RKO (cell line): Measurements from ENCODE around the gene CTSH.
"Not testable (repeated sequence)": the region's sequence is repeated elsewhere in the genome, so short reads cannot be mapped to it uniquely, and the experiment has no call there.

Source experiments
- DNase-seq: peaks from one replicate; pipeline ENCODE4 v3.0.0-alpha.2; 2016; ENCODE audit warnings: low spot score

The CTSH gene

DNA sequence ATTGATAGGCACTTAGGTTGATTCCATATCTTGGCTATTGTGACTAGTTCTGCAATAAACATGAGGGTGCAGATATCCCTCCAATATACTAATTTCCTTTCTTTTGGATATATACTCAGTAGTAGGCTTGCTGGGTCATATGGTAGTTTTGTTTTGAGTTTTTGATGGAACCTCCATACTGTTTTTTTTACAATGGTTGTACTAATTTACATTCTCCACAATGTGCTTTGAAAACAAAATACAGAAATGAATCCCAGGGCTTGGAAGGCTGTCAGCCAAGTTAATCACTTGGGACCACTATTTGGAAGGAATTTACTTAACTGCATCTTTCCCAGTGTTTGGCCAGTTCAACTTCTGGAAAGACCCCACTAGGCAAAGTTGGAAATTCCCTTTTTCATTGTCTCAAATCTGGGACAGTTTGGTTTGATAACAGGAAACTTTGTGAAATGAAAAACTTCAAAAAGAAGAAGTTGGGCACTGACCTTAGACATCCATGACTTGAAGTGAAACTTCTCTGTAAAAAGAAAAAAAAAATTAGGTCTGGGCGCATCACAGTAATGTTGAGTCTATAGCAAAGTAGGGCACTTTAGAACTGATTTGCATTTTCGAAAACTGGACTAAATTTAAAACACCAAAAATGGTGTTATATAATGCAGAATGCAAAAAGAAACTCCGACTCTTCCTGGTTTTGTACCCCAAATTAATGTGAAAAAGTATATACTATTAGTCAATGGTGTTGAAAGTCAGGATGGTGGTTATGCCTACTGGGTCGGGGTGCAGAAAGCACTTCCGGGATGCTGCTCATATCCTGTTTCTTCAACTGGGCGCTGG lies 6.0 kb downstream of the CTSH start:
- no peak for DNase-seq

DNA sequence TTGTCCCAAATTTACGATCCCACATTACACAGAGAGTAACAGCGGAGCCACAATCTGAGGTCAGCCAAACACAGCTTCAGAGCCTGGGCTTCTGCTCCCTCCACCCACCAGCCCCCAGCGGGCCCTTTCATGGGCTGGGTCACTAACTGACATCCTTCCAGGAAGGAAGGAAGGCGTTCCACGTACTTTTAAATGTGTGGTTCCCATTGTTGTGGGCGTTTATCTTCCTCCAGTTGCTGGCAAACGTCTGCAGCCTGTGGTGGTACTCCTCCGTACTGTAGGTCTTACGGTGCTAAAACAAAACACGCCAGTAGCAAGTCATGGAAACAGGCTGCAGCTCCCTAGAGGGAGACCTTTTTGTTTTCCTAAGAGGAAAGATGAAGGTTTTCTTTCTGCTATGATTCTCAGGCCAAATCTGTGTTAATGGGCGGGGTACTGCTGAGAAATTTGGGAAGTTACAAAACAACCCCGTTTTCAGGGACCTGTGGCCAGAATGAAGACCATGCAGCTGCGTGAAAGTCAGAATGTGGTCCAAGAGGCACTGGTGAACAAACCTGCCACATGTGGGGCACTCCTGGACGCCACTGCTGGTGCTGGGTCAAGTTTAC lies 7.6 kb downstream of the CTSH start:
- DNase-seq = no peak

DNA sequence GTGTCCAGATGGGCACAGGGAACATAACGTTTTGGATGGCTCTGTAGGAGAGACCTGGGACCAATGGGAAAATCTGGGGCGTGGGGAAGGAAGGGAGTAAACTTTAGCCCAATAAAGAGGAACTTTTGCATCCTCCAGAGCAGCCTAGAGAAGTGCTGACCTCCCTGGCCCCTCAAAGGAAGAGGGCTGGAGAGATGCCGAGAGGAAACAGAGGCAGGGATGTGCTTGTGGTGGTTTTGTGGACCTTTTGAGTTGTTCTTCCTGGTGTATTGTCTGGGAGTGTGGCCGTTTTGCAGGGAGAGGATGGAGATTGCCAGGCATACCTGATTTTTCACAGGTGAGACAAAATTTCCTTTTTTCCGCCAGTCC lies 10.2 kb downstream of the CTSH start:
- DNase-seq = no peak

DNA sequence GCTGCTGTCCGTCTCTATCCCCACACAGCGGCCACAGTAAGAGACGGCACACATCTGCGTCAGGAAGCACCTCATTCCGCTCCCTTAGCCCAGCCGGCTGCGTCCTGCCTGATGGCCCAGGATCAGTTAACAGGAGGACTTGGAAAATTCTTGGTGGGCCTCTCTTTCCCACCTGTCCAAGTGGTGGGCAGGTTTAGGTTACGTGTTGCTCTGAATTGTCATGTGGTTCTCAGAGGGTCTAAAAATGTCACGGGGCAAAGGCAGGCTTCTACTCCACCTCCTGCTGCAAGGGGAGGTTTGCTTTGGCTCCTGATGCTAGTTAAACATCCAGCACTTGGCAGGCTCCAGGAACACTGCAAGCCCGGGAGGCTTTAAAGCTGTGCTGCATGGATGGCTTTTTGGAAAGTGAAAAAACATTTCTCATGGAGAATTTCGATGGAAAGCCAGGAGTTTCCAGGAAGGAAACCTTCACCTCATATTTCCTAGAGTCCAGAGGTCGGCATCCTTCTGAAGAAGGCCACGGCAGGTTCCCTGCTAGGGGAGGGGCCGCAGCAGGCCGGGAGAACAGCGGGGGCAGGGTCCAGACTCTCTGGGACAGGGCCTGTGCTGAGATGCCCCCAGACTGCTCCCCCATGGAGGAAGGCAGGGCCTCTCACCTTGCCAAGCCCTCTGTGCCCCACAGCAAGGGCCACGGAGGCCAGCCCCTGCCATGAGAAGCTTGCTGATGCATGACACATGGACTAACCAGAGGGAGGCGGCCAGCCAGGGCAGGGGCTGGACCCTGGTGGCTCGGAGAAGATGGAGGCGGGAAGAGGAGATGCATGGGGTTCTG lies 10.8 kb downstream of the CTSH start:
- no peak for DNase-seq

DNA sequence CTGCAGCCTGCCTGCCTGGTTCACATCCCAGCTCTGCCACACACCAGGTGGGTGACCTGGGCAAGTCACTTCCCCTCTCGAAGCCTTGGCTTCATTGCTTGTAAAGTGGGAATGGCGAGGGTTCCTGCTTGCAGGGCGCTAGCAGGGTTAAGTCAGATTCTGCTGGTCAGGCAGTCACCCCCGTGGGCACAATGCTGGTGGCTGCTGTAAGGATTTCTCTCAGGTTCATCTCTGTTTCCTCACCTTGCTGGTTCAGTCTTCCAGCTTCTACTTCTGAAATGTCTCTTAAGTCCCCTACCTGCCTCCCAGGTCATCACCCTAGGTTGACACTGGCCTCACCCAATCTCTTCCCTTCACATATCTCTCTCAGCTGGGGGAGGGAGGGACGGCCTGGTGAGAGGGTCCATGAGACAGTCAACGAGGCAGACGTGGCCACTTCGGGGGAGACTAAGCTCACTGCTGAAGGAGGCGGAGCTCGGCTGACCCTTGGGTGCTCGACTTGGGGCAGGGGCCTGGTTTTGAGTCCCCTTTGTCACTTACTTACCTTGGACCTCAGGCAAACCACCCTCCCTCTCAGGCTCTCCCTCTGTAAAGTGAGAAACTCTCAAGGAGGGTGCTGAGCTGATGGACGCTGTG lies 11.5 kb downstream of the CTSH start:
- DNase-seq = no peak

DNA sequence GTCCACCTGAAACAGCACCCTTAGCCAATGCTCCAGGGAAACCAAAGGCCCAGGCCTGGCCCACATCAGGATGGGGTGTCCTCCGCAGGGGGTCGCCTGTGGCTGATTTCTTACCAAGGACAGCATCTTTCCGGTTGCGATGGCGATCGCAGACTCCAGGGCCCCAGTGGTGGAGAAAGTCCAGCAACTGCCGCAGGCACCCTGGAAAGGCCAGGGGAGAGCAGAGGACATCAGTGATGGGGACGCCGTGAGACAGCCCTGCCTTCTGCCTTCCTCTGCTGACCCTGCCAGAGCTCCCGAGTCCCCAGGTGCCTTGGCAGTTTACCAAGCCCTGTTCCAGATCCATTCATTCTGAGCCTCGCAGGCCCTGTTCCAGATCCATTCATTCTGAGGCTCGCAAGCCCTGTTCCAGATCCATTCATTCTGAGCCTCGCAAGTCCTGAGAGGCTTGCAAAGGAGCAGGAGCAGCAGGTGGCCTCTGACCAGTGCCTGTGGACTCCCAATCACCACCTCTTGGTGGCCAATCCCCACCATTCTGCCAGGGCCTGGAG lies 12.5 kb downstream of the CTSH start:
- no peak for DNase-seq

DNA sequence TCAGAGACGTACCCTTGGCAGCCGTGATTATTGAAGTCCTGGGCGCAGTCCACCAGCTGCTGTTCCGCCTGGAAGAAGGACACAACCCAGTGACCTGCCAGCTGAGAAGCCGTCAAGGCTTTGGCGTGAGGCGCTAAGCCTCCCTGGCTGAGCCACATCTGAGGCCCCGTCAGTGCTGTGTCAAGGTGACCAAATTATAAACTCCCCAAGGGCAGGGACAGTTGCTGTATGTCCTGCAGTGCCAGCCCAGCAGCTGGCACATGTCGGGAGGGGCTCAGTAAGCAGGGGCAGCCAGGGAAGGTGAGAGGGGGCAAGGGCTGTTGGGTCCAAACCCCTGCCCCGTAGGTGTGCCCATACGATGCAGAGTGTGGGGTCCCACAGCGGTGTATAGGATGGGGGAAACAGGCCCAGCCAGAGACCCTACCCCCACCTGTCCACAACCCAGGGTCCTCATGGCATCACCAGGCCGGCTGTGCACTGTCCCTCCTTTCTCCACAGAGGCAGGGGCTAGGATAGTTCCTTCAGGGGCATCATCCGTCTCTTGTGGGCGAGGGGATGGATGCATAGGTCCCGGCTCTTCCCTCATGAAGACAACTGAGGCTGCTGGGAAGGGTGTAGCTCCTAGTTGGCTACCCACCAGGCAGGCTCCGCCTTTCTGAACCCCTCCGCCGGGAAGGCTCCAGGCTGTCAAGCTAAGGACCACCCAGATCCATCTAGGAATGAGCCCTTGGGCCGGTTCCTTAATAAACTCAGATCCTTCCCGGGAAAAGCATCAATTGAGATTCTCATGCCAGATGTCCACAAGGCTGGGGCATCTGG lies 13.2 kb downstream of the CTSH start:
- DNase-seq = no peak

DNA sequence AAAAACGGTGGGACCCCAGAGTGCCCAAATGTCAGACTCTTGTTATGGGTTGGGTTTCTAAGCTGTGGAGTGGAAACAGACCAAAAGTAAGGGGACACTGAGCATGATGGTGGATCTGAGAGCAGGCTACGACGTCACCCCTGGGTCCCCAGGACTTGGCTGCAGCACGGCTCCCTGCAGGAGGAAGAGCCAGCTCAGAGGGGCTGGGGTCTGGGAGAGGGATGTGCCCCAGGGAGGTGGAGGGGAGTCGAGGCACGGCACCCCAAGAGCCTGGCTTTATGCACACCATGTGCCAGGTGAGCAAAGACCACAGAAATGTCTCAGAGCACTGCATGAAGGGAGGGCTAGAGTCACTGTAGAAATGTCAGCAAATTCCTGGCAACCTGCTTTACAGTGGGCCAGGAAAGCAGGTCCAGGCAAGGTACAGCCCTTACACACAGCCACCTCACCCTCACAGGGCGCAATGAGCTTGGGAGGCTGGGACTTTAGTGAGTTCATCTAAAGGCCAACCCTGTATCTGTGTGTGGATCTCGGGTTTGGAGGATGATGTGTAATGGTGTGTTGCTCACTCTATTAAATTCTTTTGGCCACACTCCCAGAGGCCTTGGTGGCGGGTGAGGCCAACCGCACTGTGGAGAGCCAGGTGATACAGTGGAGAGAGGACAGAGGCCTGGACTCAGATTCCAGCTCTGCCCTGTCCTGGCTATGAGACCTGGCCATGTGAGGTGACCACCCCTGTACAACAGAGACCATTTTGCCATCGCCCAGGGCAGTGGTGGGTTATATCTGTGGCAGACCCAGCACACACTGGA lies 14.1 kb downstream of the CTSH start:
- DNase-seq = peak; percentile 45

DNA sequence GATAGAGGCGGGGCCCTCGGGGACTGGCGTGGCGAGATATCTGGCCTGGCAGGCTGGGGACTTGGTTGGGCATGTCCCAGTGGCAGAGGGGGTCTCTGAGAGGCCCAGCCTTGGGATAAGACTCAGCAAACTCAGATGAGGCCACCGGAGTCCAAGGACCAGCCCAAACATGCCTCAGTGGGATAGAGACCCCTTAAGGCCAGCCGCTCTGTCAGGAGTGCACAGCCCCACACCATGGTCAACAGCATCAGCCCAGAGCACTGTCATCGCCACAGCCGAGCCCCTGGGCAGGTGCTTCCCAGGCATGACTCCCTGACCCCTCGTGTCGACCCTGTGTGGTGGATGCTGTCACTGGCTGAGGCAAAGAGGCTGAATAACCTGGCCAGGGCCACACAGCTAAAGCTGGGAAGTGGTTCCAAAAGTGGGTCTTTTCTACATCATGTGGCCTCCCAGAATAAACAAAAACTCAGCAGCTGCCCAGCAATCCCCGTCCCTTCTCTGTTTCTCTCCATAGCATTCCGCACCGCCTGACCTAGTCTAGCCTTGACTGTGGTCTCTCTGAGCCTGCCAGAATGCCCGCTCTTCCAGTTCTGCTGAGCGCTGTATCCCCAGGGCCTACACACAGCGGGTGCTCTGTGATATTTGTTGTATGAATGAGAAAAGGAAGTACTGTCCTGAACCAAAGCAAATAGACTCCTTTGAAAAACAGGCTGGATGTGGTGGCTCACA lies 15.1 kb downstream of the CTSH start:
- no peak for DNase-seq

DNA sequence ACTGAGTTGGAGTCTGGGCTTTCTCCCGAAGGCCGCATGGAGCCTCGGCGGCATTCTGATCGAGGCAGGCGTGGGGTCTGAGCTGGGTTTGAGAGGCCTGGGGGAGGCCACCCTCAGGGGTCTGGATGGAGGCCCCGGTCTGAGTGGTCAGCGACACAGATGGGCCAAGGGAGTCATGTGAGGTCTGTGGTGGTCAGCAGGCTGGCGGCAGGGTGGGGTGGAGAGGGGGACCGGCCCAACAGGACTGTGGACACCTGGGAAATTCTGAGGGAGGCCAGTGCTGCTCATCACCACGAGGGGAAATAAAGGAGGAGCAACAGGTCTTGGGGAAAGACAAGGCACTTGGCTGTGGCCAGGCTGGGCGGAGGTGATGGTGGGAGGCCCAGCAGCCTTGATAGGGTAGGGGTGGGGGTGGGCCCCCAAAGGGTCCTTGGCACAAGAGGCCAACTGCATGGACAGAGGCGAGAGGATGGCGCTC lies 16.2 kb downstream of the CTSH start:
- DNase-seq = no peak

DNA sequence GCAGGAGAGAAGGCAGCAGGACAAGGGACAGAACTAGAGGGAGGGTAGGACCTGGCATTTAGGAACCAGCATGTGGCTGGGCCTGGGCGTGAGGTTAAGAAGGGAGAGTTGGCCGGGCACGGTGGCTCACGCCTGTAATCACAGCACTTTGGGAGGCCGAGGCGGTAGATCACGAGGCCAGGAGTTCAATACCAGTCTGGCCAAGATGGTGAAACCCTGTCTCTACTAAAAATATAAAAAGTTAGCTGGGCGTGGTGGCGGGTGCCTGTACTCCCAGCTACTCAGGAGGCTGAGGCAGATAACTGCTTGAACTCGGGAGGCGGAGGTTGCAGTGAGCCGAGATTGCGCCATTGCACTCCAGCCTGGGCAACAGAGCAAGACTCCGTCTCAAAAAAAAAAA lies 16.7 kb downstream of the CTSH start:
- not testable (repeated sequence) for DNase-seq

DNA sequence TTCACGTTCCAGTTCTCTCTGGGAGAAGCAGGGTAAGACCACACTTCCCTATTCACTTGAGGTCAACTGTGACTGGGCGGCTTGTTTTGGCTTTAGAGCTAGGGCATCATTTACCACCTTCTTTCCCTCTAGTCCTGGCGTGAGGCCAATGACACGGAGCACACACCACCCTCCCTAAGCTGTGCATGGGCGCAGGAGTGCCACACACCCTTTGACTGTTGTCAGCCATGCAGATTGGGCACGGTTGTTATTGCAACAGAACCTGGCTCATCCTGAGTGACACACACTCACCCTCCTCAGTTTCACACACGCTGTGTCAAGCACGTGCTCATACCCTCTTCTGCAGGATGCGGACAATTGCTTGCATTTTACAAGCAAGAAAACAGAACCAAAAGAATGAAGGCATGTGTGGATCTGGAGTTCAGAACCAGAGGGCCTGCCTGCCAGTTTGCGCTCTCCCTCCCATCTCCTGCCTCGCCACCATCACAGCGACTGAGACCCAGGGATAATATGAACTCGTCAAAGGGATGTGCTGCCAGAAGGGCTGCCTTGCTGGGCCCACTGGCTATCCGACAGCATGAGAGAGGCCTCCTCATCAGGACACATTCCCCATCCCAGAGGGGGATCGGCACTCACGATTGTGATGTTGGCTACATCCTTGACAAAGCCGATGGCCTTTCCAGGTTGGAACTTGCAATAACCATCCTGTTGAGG lies 17.6 kb downstream of the CTSH start:
- no peak for DNase-seq

DNA sequence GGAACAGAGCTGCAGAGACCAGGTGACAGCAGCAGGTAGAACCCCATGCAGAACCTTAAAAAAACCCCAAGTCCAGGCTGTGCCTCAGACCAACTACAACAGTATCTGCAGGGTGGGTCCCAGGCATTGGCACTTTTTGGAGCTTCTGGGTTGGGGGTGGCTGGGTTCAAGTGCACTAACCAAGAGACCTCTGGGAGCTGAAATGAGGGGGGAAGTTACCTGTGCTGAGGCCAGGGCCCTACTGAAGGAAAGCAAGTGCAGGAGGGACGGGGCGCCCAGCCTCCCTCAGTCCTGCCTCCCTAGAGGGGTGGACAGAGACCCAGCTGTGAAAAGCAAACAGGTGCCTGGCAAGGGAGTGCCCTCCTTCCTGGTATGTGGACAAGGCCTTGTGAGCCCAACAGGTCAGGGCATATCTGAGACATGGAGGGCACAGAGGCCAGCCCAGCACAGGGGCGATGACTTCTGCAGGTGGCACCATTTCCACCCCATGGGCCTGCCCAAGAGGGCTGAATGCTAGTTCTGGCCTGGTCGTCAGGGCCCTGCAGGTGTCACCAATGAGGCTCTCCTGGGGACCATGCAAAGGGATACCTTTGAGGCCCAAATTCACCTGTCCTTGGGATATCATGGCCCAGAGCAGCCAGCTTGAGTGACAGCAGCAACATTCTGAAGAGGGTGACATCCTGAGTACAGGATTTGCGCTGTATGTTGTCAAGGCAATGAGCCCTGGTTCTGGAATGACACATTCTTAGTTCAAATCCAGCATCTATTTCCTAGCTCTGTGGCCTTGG lies 18.7 kb downstream of the CTSH start:
- DNase-seq = no peak

DNA sequence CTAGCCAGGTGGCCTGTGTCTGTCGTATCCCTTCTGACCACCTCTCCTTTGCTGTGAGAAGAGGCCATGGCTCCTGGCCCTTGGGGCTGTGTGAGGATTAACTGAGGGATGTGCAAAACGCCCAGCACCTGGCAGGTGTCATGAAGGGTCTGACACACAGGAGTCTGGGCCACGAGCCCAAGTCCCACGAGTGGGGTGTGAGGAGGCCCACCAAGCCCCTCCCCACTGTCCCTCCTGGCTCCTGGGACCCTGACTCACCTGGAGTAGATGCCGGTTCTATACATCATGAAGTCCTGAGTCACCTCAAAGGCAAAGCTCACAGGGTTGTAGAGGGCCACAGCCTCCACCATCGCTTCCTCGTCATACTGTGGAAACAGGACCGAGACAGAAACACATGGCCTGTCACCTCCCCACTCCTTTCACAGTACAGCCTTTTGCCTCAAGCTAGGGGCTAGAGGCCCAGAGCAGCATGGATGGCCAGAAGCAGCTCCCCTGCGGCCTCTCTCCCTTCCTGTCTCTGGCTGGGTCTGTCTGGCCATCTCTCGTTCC lies 19.7 kb downstream of the CTSH start:
- DNase-seq = no peak

DNA sequence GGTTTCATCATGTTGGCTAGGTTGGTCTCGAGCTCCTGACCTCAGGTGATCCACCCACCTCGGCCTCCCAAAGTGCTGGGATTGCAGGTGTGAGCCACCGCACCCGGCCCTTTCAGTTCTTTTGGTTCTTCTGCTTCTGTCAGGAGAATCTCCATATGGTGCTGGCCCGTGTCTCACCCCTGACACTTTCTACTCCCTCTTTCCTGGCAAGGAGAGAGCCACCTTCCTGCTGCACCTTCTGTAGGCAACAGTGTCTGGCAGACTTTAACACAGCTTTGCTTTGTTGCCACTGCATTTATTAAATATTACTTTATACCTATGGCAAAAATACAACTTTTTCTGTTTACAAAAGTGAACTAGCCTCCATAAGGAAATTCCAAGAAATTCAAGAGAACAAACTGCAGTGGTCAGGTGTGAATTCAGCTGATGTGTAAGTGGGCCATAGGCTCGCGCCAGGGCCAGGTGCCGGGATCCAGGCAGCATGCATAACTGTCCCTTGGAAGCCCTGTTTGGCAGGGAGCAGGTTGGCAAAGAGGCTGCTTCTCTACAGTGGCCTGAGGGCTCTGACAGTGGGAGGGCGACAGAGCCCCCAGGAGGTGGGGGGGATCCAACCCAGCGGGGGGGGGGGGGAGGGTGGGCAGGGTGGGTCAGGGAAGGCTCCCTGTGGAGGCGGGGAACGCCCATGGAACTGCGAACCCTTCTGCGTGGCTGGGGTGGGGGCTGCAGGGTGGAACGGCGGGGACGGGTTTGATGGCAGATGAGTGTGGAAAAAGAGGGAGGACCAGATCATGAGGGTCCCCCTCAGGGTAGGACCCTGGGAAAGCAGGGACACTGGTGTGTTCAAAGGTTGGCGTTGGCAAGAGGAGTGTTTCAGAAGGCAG lies 21.1 kb downstream of the CTSH start:
- no peak for DNase-seq

DNA sequence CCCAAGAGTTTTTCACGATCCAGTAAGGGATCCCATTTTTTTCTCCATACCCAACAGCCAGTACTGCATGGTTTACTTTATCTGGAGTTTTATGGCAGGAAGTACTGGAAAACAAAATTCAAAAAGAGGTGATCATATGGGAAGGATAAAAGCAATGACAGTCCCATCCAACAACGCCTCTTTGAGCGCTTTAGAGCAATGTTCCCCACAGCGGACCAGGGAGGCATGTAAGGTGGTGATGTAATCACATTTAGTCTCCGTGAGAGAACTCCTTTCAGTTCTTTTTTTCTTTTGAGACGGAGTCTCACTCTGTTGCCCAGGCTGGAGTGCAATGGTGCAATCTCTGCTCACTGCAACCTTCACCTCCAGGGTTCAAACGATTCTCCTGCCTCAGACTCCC lies 21.8 kb downstream of the CTSH start:
- no peak for DNase-seq

DNA sequence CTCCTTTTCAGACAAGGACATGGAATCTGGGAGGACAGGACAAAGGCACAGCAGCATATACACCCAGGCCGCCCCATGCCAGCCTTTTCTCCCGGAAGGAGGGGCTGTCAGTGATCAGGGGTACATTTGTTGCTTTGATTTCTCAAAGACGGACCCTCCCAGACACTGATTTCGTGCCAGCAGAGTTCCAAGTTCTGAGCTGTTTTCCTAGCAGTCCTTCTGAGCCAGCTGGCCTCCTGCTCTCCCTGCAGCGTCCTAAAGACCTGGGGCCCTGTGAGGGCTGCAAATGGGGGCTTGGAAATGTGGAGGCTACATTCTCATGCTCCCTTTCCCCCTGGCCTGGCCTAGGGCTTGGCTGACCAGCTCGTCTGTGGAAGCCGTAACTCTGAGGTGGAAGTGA lies 22.3 kb downstream of the CTSH start:
- DNase-seq = no peak
